ENCODE results near the gene ANKRD34C. TPM values are rescaled to one million over a fixed set of nuclear protein-coding genes. Genes with fewer than 3 reads are reported as not detected.

ANKRD34C gene
- under 1 TPM; 0.06 to 0.08 (median 0.07) TPM for polyA plus RNA-seq (ENCODE audit: insufficient read length in 4 of 4)

GRCh38 chr15:79282371-79283251 lies at the start of gene ANKRD34C:
Gene ANKRD34C (plus strand): TSS chr15:79282722. CDS start chr15:79293285, 10,563 bp downstream.
- DNase-seq (ENCODE audit: low read depth in 4 of 4, low spot score in 2 of 4): no peak

- no peak for DNase-seq (ENCODE audit: low read depth in 4 of 4, low spot score in 2 of 4)
Measured at GRCh38 chr15:79233236-79233635, 49.3 kb upstream of the ANKRD34C start.

DNA sequence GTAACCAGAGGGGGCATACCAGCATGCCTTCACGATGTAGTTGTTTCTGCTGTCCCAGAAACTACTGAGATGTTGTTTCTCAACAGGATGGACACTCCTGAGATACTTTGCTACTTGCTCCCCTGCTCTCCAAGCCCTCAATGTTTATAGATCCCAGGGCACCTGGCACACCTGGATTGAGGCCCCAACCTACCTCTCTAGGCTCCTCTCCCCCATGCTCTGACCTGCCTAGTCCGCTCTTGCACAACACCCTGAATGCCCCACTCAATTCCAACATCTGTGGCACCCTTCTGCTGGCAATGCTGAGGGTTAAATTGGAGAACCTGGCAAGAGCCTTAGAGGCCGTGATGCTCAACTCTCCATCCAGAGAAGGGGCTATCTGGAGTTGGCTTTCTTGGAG lies 42.5 kb upstream of the ANKRD34C start:
- no peak for DNase-seq (ENCODE audit: low read depth in 4 of 4, low spot score in 2 of 4)

GRCh38 chr15:79243723-79244122 lies 38.8 kb upstream of the ANKRD34C start:
- DNase-seq (ENCODE audit: low read depth in 4 of 4, low spot score in 2 of 4): no peak

GRCh38 chr15:79244876-79245275 lies 37.6 kb upstream of the ANKRD34C start:
- no peak for DNase-seq (ENCODE audit: low read depth in 4 of 4, low spot score in 2 of 4)

DNA sequence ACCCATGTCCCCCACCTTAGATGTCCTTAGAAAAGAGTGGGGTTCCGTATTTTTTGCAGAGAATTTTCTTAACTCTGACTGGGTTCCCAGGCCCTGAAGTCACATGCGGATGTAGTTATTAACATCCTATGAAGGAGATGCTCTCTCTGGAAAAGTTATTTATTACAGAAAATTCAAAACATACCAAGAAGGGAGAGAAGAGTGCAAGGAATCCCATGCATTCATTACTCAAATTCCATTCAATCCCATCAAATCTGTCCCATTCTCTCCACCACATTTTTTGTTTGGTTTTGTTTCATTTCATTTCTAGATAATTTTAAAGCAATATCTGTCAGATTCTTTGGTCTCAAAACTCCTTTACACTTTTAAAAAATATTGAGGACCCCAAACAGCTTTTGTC lies 34.3 kb upstream of the ANKRD34C start:
- DNase-seq (ENCODE audit: low read depth in 4 of 4, low spot score in 2 of 4): no peak

GRCh38 chr15:79257454-79257853 lies 25.1 kb upstream of the ANKRD34C start:
- no peak for DNase-seq (ENCODE audit: low read depth in 4 of 4, low spot score in 2 of 4)

DNA sequence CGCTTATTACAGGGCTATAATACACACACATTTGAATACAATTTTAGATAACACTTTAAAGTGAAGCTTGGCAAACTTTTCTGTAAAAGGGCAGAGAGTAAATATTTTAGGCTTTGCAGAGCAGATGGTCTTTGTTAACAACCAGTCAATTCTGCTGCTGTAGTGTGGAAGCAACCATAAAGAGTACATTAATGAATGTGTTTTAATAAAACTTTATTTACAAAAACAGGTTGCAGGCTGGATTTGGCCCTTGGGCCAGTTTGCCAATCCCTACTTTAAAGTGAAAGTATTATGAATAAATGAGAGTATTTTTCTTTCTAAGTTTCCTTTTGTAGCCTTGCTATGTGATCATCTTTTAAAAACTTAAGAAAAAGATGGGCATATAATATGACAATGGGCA lies 20.7 kb upstream of the ANKRD34C start:
- DNase-seq (ENCODE audit: low read depth in 4 of 4, low spot score in 2 of 4): no peak

DNA sequence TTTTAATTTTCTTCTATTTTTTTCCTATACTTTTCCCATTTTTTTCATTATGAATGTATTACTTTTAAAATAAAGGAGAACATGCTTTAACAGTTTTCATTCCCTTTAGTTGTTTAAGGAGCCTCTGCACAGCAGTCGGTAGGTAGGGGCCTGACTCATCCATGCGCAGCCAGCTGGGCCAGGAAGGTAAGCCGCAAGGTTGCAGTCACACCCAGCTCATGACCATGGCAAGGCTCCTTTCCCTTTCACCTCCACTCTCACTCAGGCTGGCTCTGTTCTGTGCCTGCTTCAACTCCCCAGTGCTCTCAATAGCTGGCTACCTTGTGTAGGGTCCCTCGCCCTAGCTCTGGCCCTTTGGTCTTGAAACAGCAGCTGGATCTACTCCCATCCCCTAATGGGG lies 17.4 kb upstream of the ANKRD34C start:
- no peak for DNase-seq (ENCODE audit: low read depth in 4 of 4, low spot score in 2 of 4)

DNA sequence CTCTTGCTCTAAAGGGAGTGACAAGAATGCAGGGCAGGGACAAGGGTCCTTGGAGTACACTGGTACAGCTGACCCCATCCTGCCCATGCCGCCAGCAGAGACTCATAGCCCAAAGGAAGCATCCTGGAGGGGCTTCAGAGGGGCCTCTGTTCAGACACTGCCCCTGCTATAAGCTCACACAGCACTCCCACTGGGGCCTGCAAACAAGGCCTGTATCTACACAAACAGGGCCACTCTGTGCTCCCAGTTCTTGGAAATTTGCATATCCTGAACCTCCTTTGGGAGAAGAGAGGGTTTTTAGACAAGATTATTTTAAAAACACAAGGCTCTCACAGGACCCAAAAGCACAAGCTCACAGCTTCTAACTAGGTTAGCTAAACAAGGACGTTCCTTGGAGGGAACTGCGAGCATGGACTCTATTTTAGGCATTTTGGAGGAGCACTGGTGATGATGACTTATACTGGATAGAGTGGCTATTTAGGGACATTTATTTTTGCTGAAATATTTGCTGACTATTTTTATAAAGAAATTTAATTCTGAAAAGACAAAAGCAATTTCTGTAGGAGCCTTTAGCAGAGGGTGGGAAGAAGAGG lies 16.4 kb upstream of the ANKRD34C start:
- DNase-seq (ENCODE audit: low read depth in 4 of 4, low spot score in 2 of 4): no peak

GRCh38 chr15:79283252-79284048 lies 928 bp downstream of the ANKRD34C start:
- peak in 3 of 4 donors; percentile 37 to 40 (median 38) for DNase-seq (ENCODE audit: low read depth in 4 of 4, low spot score in 2 of 4)

DNA sequence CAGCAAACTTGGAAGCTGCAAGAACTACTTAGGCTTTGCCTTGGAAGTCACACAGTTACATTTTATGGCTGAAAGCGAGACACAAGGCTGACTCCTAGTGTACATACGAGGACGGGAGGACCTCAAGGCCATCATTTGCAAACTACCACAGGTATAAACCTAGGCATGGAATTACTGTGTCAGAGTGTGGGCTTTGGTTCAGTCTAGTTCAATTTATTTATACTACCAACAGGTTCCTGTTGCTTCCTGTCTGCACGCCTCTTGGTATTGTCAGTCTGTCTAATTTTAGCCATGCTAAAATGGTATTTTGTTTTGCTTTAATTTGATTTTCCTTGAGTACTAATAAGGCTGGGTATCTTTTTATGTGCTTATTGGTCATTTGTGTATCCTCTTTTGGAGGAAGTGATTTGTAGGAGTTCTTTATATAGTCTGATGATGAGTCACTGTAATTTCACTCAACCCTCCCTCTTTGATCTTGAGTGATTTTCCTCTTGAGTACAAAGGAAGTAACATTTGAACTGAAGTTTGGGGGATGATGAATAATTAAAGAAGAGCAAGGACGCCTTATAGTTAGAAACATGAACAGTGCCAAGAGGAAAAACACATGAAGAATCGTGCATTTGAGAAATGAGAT lies 8.2 kb downstream of the ANKRD34C start:
- DNase-seq (ENCODE audit: low read depth in 4 of 4, low spot score in 2 of 4): no peak

DNA sequence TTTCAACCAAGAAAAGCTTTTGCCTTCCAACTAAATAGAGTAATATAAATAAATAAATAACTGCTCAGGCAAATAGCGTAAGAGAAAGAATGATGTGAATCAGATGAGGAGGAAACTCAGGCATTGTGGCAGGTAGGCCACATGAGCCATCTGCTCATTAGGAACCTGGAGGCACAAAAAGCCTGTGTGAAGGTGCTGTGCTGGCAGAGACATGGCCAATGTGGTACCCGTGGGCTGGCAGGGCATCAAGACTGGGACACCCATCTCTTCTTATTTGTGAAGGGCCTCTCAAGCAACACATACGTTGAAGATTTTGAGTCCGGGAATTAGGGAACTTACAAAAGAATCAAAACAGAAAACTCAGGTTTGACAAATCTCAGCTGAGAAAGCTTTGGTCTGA lies 9.5 kb downstream of the ANKRD34C start:
- no peak for DNase-seq (ENCODE audit: low read depth in 4 of 4, low spot score in 2 of 4)

GRCh38 chr15:79294075-79294474 lies 11.6 kb downstream of the ANKRD34C start:
- DNase-seq (ENCODE audit: low read depth in 4 of 4, low spot score in 2 of 4): no peak

- DNase-seq (ENCODE audit: low read depth in 4 of 4, low spot score in 2 of 4): no peak
Measured at GRCh38 chr15:79296583-79296982, 14.1 kb downstream of the ANKRD34C start.

DNA sequence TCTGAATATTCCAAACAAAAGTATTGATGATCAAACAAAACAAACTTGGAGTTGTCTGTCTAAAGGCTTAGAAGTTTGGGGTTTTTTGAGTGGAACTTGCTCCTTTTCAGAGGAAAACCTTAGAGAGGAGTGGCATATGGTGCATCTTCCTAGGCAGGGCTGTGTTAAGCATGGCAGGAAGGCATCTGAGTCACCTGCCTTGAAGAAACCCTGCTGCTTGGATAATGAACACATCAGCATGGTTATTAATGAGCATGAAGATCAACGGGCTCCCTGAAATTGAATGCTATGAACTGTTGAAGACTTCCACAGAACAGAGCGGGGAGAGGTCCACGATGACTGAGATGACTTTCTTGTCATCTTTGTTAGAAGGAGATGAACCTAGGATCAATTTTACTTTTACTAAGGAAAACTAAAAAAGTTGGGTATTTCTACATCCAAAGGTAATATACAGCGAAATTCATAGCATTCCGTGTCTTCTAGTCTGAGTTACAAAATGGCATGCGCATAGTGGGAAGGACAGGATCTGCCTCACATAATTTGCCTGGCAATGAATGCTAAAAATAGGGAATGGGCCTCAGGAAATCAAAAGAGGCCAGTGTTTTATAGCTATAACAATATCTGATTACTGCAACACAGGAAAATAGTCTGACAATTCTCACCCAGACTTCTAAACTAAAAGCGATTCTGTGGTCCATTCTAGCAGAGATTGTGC lies 16.8 kb downstream of the ANKRD34C start:
- DNase-seq (ENCODE audit: low read depth in 4 of 4, low spot score in 2 of 4): no peak

GRCh38 chr15:79299841-79300235 lies 17.3 kb downstream of the ANKRD34C start:
- no peak for DNase-seq (ENCODE audit: low read depth in 4 of 4, low spot score in 2 of 4)

DNA sequence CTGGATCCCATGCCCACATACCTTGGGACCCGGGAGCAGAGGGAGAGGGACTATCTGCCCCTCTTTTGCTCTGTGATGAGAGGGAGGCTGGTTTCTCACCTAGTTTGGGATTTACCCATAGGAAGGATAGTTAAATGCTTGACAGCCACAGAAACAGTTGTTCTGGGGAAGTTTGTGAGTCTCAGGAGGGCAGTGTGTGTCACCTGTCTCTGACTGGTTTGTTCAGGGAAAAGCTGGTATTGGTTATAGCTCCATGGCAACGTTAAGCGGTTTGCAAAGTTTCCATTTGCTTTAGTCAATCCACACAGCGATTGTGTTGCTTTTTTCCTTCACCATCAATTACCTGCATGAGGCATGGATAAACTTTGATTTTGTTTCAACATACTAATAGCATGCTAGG lies 24.7 kb downstream of the ANKRD34C start:
- DNase-seq (ENCODE audit: low read depth in 4 of 4, low spot score in 2 of 4): no peak

DNA sequence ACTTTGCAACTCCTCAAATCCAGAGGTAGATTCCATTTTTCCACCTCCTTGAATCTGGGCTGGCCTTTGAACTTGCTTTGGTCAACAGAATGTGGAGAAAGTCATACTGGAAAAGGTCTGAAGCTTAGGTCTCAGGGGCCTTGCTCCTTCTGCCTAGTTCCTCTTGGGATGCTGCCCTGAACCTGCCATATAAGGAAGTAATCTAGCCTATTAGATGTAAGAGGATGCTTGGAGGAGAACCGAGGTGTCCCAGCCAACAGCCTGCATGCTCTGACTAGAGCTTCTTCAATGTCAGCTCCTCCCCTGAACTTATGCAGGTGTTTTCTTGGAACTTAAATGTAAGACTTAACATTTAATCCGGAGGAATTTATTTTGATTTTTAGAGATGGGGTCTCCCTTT lies 26.4 kb downstream of the ANKRD34C start:
- no peak for DNase-seq (ENCODE audit: low read depth in 4 of 4, low spot score in 2 of 4)

GRCh38 chr15:79310612-79310984 lies 28.1 kb downstream of the ANKRD34C start:
- peak in 1 of 4 donors; percentile 36 for DNase-seq (ENCODE audit: low read depth in 4 of 4, low spot score in 2 of 4)

Measured in left renal cortex interstitium (tissue), 4 donors.